HepG2 (cell line): ENCODE results near the gene CCDC57. TPM values are rescaled to one million over a fixed set of nuclear protein-coding genes. Genes with fewer than 3 reads are reported as not detected.

Experiments used
- ARHGAP35 ChIP-seq: sonication (generic); formaldehyde crosslinking; IDR thresholded peaks from 2 replicates; pipeline ENCODE4 v1.9.0; 2022; ENCODE audit warnings: mild to moderate bottlenecking, inconsistent platforms, moderate library complexity, missing genetic modification reagents, borderline replicate concordance
- BRCA1 ChIP-seq: sonication (generic); formaldehyde crosslinking; IDR thresholded peaks from 2 replicates; pipeline ENCODE4 v1.4.0; 2020; ENCODE audit warnings: missing genetic modification reagents
- ESRRA ChIP-seq: sonication (generic); formaldehyde crosslinking; IDR thresholded peaks from 2 replicates; pipeline ENCODE4 v1.5.1; 2020; ENCODE audit warnings: mild to moderate bottlenecking, low read depth, missing genetic modification reagents
- HDAC6 ChIP-seq: fragments of 200-600 bp; sonication (generic); IDR thresholded peaks from 2 replicates; pipeline ENCODE4 v1.7.0; 2017; ENCODE audit warnings: mild to moderate bottlenecking, antibody characterized with exemption, low read length, low read depth
- HOXA7 ChIP-seq: sonication (generic); formaldehyde crosslinking; IDR thresholded peaks from 2 replicates; pipeline ENCODE4 v1.8.1; 2022; ENCODE audit warnings: mild to moderate bottlenecking, missing genetic modification reagents, moderate library complexity
- NFRKB ChIP-seq: fragments of 450-650 bp; IDR thresholded peaks from 2 replicates; pipeline ENCODE4 v1.6.1; 2017
- SALL2 ChIP-seq: sonication (generic); formaldehyde crosslinking; IDR thresholded peaks from 2 replicates; pipeline ENCODE4 v1.8.1; 2023; ENCODE audit warnings: mild to moderate bottlenecking, missing genetic modification reagents, inconsistent platforms
- SP2 ChIP-seq: sonication (generic); formaldehyde crosslinking; IDR thresholded peaks from 2 replicates; pipeline ENCODE4 v1.5.1; 2020; ENCODE audit warnings: mild to moderate bottlenecking, missing genetic modification reagents
- SP4 ChIP-seq: sonication (generic); formaldehyde crosslinking; IDR thresholded peaks from 2 replicates; pipeline ENCODE4 v1.8.1; 2023; ENCODE audit warnings: mild to moderate bottlenecking, missing genetic modification reagents
- TBX2 ChIP-seq: sonication (generic); formaldehyde crosslinking; IDR thresholded peaks from 2 replicates; pipeline ENCODE4 v1.5.0; 2020; ENCODE audit warnings: missing genetic modification reagents, mild to moderate bottlenecking, borderline replicate concordance
- YEATS2 ChIP-seq: sonication (generic); formaldehyde crosslinking; IDR thresholded peaks from 2 replicates; pipeline ENCODE4 v1.4.0; 2020; ENCODE audit warnings: missing genetic modification reagents, borderline replicate concordance
- ZBTB25 ChIP-seq: IDR thresholded peaks from 2 replicates; pipeline ENCODE4 v1.6.1; 2018; ENCODE audit warnings: missing genetic modification reagents
- ZNF124 ChIP-seq: sonication (generic); formaldehyde crosslinking; IDR thresholded peaks from 2 replicates; pipeline ENCODE4 v1.4.0; 2020; ENCODE audit warnings: missing genetic modification reagents
- ZNF143 ChIP-seq: sonication (generic); formaldehyde crosslinking; IDR thresholded peaks from 2 replicates; pipeline ENCODE4 v1.4.0; 2020; ENCODE audit warnings: missing genetic modification reagents
- ZNF232 ChIP-seq: sonication (generic); formaldehyde crosslinking; IDR thresholded peaks from 2 replicates; pipeline ENCODE4 v1.4.0; 2020; ENCODE audit warnings: missing genetic modification reagents, borderline replicate concordance
- ZNF234 ChIP-seq: sonication (generic); formaldehyde crosslinking; conservative IDR thresholded peaks from 2 replicates; pipeline ENCODE4 v1.5.1; 2020; ENCODE audit warnings: mild to moderate bottlenecking, missing genetic modification reagents
- ZNF329 ChIP-seq: sonication (generic); formaldehyde crosslinking; IDR thresholded peaks from 2 replicates; pipeline ENCODE4 v1.9.0; 2021; ENCODE audit warnings: low read depth, mild to moderate bottlenecking, missing genetic modification reagents
- ZNF431 ChIP-seq: sonication (generic); formaldehyde crosslinking; IDR thresholded peaks from 2 replicates; pipeline ENCODE4 v1.9.0; 2022; ENCODE audit warnings: missing genetic modification reagents, low read depth, mild to moderate bottlenecking, borderline replicate concordance
- ZNF451 ChIP-seq: sonication (generic); formaldehyde crosslinking; IDR thresholded peaks from 2 replicates; pipeline ENCODE4 v1.5.0; 2020; ENCODE audit warnings: mild to moderate bottlenecking, missing genetic modification reagents
- ZNF496 ChIP-seq: sonication (generic); formaldehyde crosslinking; IDR thresholded peaks from 2 replicates; pipeline ENCODE4 v1.8.1; 2023; ENCODE audit warnings: mild to moderate bottlenecking, moderate library complexity, missing genetic modification reagents; ENCODE audit not compliant: insufficient replicate concordance
- ZNF589 ChIP-seq: sonication (generic); formaldehyde crosslinking; conservative IDR thresholded peaks from 2 replicates; pipeline ENCODE4 v1.8.0; 2022; ENCODE audit warnings: mild to moderate bottlenecking, moderate library complexity, missing genetic modification reagents
- ZNF678 ChIP-seq: sonication (generic); formaldehyde crosslinking; IDR thresholded peaks from 2 replicates; pipeline ENCODE4 v1.4.0; 2020; ENCODE audit warnings: mild to moderate bottlenecking, missing genetic modification reagents
- ZNF790 ChIP-seq: sonication (generic); formaldehyde crosslinking; IDR thresholded peaks from 2 replicates; pipeline ENCODE4 v1.8.0; 2022; ENCODE audit warnings: missing genetic modification reagents, mild to moderate bottlenecking, borderline replicate concordance
- ZSCAN31 ChIP-seq: sonication (generic); formaldehyde crosslinking; IDR thresholded peaks from 2 replicates; pipeline ENCODE4 v1.5.0; 2020; ENCODE audit warnings: low read depth, mild to moderate bottlenecking, missing genetic modification reagents
- polyA plus RNA-seq, 8 experiments: library from polyadenylated mRNA; depleted of rRNA in 3 of 8; stranded (reverse) in 7 of 8; unstranded in 1 of 8; fragments of >200 nt; fragmentation: Illumina TruSeq in 4 of 8; extraction: Trizol in 4 of 8; gene quantifications; 2 replicates each; pipeline versions ENCODE4 v1.2.1 to v1.2.3, GENCODE V29; 2011 to 2016; ENCODE audit warnings: low read depth in 4 of 8, missing spikeins in 1 of 8, mixed read lengths in 1 of 8; ENCODE audit not compliant: insufficient read depth in 1 of 8
- total RNA-seq, 5 experiments: library from RNA; depleted of rRNA; stranded (reverse); fragments of >200 nt; fragmentation: Illumina TruSeq; extraction: Trizol; gene quantifications; 2 replicates each; pipeline ENCODE4 v1.2.3, GENCODE V29; 2016; ENCODE audit warnings: low read depth in 1 of 5
- TF ChIP-seq, protein P1 (sequence below): sonication (generic); formaldehyde crosslinking; IDR thresholded peaks from 2 replicates; pipeline ENCODE4 v1.8.1; 2023; ENCODE audit warnings: missing genetic modification reagents, mild to moderate bottlenecking, borderline replicate concordance
- TF ChIP-seq, protein P2 (sequence below): sonication (generic); formaldehyde crosslinking; IDR thresholded peaks from 2 replicates; pipeline ENCODE4 v1.8.1; 2023; ENCODE audit warnings: mild to moderate bottlenecking, moderate library complexity, missing genetic modification reagents
- TF ChIP-seq, protein P3 (sequence below): sonication (generic); formaldehyde crosslinking; IDR thresholded peaks from 2 replicates; pipeline ENCODE4 v1.4.0; 2020; ENCODE audit warnings: low read depth, mild to moderate bottlenecking, missing genetic modification reagents

Gene CCDC57
- total and polyA plus RNA-seq, 2 of the 13 experiments (the other 11 are each of a cell fraction or from before 2014, with no cell fraction given), result 59.3 to 59.9 TPM

DNA sequence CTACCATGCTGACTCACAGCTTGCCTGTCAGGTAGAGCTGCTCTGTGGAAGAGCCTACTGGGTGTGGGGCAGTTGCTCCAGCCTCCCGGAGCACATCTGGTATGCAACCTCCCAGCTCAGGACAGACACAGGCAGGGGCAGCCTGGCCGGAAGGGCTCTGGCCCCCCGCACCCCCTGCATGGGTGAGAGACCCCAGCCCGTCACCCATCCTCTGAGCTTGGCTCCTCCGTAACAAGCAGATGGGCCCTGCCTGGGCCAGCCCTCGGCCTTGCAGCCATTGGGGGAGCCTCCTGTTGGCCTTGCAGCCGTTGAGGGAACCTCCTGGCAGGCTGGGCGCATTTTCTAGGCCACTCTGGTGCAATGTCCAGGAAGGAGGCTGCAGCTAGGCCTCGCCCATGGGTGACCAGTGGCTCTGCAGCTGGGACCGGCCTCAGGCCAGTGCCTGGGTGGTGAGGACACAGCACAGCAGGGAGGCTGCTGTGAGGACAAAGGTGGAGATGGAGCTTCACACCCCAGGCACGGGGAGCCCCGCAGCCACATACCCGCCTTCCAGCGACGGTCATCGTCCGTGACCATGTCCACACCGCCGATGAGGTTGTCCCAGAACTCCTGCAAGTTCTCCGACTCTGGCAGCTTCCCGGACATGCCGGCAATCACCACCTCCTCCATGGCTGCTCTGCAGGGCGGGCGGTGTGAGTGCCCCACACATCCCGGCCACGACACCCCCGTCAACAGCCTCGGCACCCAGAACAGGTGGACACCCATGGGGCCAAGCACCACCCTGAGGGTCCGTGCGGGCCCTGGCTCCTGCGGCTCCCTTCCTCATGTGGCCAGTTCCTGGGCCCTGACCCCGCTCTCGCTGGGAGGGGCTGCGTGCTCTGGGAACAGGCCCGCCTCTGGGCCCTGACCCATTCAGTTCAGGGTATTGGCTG lies 116.6 kb downstream of the CCDC57 start (continued):
- TF ChIP-seq ZNF589 (CRISPR knock-in tag), result peak; percentile 52; the same call in 1 of the 2 replicates
- no peak for TF ChIP-seq ZNF451 (CRISPR knock-in tag)
- TF ChIP-seq, protein P1, sequence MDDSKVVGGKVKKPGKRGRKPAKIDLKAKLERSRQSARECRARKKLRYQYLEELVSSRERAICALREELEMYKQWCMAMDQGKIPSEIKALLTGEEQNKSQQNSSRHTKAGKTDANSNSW (CRISPR knock-in tag), result no peak
- peak; percentile 32; the same call in 1 of the 2 replicates for TF ChIP-seq SP4 (CRISPR knock-in tag)
- TF ChIP-seq ZNF232 (CRISPR knock-in tag), result 0 out of 2 replicates have a peak, but pooled peaks have one; percentile 62
- TF ChIP-seq ZNF143 (CRISPR knock-in tag), result peak; percentile 43; the same call in 1 of the 2 replicates
- 0 out of 2 replicates have a peak, but pooled peaks have one; percentile 50 for TF ChIP-seq ZNF431 (CRISPR knock-in tag)
- 0 out of 2 replicates have a peak, but pooled peaks have one; percentile 18 for TF ChIP-seq HOXA7 (CRISPR knock-in tag)
- TF ChIP-seq ZNF496 (CRISPR knock-in tag), result no peak
- TF ChIP-seq ZBTB25 (CRISPR knock-in tag), result no peak
- TF ChIP-seq, protein P2, sequence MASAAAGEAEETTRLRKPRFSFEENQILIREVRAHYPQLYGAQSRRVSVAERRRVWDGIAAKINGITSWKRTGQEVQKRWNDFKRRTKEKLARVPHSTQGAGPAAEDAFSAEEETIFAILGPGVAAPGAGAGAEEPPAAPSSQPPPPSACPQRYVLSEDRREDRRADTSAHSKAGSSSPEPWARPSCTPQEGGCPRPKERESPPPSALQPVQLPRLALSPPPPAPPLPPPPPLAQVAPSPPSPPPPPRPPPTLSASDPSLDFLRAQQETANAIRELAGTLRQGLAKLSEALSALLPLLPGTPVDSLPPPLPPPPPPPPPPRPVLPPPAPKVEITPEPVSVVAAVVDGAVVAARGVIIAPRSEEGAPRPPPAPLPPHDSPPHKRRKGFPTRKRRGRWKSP (CRISPR knock-in tag), result no peak
- peak; percentile 43; the same call in 1 of the 2 replicates for TF ChIP-seq SALL2
- peak; percentile 53; the same call in 1 of the 2 replicates for TF ChIP-seq ZNF790 (CRISPR knock-in tag)
- TF ChIP-seq HDAC6, result no peak
- TF ChIP-seq TBX2, result peak; percentile 77
- TF ChIP-seq ZSCAN31, result peak; percentile 70; the same call in 1 of the 2 replicates
- no peak for TF ChIP-seq SP2
- 0 out of 2 replicates have a peak, but pooled peaks have one; percentile 51 for TF ChIP-seq BRCA1 (CRISPR knock-in tag)
- TF ChIP-seq ZNF678, result no peak
- no peak for TF ChIP-seq NFRKB
- TF ChIP-seq ZNF234 (CRISPR knock-in tag), result no peak
- 0 out of 2 replicates have a peak, but pooled peaks have one; percentile 27 for TF ChIP-seq ESRRA (CRISPR knock-in tag)
- TF ChIP-seq ZNF329 (CRISPR knock-in tag), result no peak
- 0 out of 2 replicates have a peak, but pooled peaks have one; percentile 39 for TF ChIP-seq YEATS2
- TF ChIP-seq, protein P3, sequence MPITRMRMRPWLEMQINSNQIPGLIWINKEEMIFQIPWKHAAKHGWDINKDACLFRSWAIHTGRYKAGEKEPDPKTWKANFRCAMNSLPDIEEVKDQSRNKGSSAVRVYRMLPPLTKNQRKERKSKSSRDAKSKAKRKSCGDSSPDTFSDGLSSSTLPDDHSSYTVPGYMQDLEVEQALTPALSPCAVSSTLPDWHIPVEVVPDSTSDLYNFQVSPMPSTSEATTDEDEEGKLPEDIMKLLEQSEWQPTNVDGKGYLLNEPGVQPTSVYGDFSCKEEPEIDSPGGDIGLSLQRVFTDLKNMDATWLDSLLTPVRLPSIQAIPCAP (CRISPR knock-in tag), result no peak
- TF ChIP-seq ZNF124 (CRISPR knock-in tag), result no peak
- no peak for TF ChIP-seq ARHGAP35 (CRISPR knock-in tag)
